Activated B cell treated with CpG ODN at 0.5 μM for 24 hours (primary cell): ENCODE results near the gene EVI2B. TPM values are rescaled to one million over a fixed set of nuclear protein-coding genes. Genes with fewer than 3 reads are reported as not detected.

Source experiments
- ATAC-seq: fragments of 200-7000 bp; cut with Tn5 transposase; one replicate; pipeline ENCODE4 v1.10.0; 2021; ENCODE audit warnings: low read depth, mild to moderate bottlenecking, moderate library complexity
- CTCF ChIA-PET: fragments of 350-600 bp; sonication (Branson Sonifier 250); formaldehyde crosslinking; loops from one replicate; lab custom pipeline; 2021; ENCODE audit warnings: antibody characterized with exemption; lab: Charles Lee
- POLR2A ChIA-PET: fragments of 350-600 bp; sonication (Branson Sonifier 250); formaldehyde crosslinking; loops from one replicate; lab custom pipeline; 2021; ENCODE audit warnings: antibody characterized with exemption; lab: Charles Lee
- DNase-seq: peaks from one replicate; pipeline ENCODE4 v3.0.0; 2022
- H3K27ac Mint-ChIP-seq: one replicate; pipeline ENCODE4 v1.8.0; 2020; ENCODE audit warnings: mixed read lengths
- H3K27me3 Mint-ChIP-seq: one replicate; pipeline ENCODE4 v1.8.0; 2021; ENCODE audit warnings: mixed read lengths
- H3K36me3 Mint-ChIP-seq: one replicate; pipeline ENCODE4 v1.8.0; 2021; ENCODE audit warnings: low read depth, mixed read lengths
- H3K4me1 Mint-ChIP-seq: one replicate; pipeline ENCODE4 v1.8.0; 2021; ENCODE audit warnings: mixed read lengths
- H3K4me3 Mint-ChIP-seq: one replicate; pipeline ENCODE4 v1.8.0; 2020; ENCODE audit warnings: mild to moderate bottlenecking, mixed read lengths
- H3K9me3 Mint-ChIP-seq: one replicate; pipeline ENCODE4 v1.8.0; 2020; ENCODE audit warnings: mixed read lengths
- intact Hi-C: fragments of 100-400 bp; cut with micrococcal nuclease; formaldehyde crosslinking; loops from one replicate; pipeline ENCODE4 v1.15.1; 2024
- total RNA-seq: library from RNA; stranded (reverse); gene quantifications from 2 replicates; pipeline ENCODE4 v1.2.3, GENCODE V29; 2022
- TF ChIP-seq, protein P1 (sequence below): fragments of 200-600 bp; IDR thresholded peaks from one replicate; pipeline ENCODE4 v1.8.0; 2022; ENCODE audit warnings: antibody characterized with exemption, mild to moderate bottlenecking

The EVI2B gene
- total RNA-seq, 1 donor from 2014 or later = 111 TPM

DNA sequence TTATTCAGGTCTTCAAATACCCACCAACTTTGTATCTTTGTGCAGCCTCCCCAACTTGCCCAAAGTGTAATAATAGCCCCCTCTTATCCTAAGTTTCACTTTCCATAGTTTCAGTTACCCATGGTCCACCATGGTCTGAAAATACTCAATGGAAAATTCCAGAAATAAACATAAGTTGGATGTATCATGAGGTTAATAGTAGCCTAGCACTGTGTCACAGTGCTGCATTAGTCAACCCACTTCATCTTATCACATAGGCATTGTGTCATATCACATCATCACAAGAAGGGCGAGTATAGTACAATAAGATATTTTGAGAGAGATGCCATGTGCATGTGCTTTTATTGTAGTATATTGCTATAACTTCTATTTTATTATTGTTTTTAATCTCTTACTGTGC lies 38.7 kb downstream of the EVI2B start:
- intact Hi-C loops = no loop called here
- ATAC-seq (no peak), DNase-seq (no peak)
- H3K27ac Mint-ChIP-seq = no peak overlapping the region
- ChIA-PET POLR2A (no interaction called here), CTCF (no interaction called here)
- TF ChIP-seq, protein P1, sequence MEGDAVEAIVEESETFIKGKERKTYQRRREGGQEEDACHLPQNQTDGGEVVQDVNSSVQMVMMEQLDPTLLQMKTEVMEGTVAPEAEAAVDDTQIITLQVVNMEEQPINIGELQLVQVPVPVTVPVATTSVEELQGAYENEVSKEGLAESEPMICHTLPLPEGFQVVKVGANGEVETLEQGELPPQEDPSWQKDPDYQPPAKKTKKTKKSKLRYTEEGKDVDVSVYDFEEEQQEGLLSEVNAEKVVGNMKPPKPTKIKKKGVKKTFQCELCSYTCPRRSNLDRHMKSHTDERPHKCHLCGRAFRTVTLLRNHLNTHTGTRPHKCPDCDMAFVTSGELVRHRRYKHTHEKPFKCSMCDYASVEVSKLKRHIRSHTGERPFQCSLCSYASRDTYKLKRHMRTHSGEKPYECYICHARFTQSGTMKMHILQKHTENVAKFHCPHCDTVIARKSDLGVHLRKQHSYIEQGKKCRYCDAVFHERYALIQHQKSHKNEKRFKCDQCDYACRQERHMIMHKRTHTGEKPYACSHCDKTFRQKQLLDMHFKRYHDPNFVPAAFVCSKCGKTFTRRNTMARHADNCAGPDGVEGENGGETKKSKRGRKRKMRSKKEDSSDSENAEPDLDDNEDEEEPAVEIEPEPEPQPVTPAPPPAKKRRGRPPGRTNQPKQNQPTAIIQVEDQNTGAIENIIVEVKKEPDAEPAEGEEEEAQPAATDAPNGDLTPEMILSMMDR = no peak
- no peaks in the 10 kb centered on the region for H3K4me1 Mint-ChIP-seq
- no peaks in the 10 kb centered on the region for H3K27me3 Mint-ChIP-seq
- H3K4me3 Mint-ChIP-seq = no peak overlapping the region
- peaks cover 5% of the 10 kb centered on the region for H3K36me3 Mint-ChIP-seq
- H3K9me3 Mint-ChIP-seq = no peaks in the 10 kb centered on the region

DNA sequence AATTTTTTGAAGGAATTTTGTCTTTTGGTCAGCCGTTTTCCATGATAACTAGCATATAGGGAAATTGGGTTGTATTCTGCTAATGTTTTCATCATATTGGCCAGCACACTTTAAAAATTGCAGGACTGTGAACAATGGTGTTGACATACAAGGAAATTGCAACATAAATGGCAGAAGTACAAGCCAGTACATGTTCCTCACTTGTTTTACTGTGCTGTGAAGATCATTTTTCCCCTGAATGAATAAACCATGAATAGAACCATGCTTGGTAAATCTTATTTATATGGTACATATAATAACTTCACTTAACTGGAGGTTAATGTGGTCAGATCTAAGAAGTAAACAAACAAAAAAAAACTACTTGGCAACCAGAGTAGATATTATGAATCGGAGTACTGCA lies 39.6 kb downstream of the EVI2B start:
- Mint-ChIP-seq H3K4me1 (no peaks in the 10 kb centered on the region), H3K27ac (no peak overlapping the region), H3K27me3 (no peaks in the 10 kb centered on the region), H3K36me3 (peaks cover 10% of the 10 kb centered on the region), H3K9me3 (no peaks in the 10 kb centered on the region), H3K4me3 (no peak overlapping the region)
- intact Hi-C loops = no loop called here
- ATAC-seq (no peak), DNase-seq (no peak)
- POLR2A ChIA-PET = no interaction called here
- TF ChIP-seq, protein P1 = no peak
- CTCF ChIA-PET = no interaction called here

DNA sequence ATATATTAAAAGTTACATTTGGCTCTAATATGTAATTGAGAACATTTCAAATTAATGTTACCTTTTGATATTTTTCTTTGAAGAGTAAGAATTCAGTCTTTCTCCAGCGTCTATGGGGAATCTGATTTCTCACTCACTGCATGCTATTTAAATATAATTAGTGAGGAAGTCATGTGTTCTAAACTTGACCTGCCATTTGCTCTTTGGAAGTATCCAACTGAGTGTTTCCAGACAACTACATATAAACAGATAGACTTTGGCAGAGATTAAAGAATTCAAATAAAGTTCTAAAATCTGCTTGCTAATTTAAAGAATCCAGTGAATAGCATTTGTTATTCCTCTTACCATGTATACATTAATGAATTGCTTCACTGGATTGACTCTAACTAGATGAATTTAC lies 40.3 kb downstream of the EVI2B start:
- Mint-ChIP-seq H3K9me3 (no peaks in the 10 kb centered on the region), H3K4me1 (no peaks in the 10 kb centered on the region), H3K27ac (no peak overlapping the region), H3K4me3 (no peak overlapping the region), H3K36me3 (peaks cover 14% of the 10 kb centered on the region), H3K27me3 (no peaks in the 10 kb centered on the region)
- TF ChIP-seq, protein P1 = no peak
- intact Hi-C loops = no loop called here
- CTCF ChIA-PET = no interaction called here
- POLR2A ChIA-PET = interaction anchor here (0.6 kb wide), 1 partner anchor 74 kb away, joined by 3 read pairs; no protein-coding TSS in a partner anchor
- DNase-seq (no peak), ATAC-seq (no peak)

DNA sequence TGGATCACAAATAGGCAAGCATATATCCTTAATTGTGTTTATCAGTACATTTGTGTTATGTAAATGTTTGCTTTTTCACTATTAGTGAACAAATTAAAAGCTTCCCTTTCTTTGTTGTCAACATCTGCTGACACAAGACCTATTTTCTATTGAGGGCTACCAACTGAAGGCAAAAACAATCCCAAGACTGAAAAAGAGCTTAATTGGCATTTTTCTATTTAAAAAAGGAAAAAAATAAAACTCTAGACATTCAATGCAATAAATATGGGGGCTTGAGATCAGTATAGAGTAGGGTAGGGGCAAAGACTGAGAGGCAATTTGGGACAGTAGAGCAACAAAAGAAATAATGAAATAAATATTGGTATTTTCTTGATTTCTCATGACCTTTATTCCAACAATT lies 41.1 kb downstream of the EVI2B start:
- no peak overlapping the region for H3K27ac Mint-ChIP-seq
- no peaks in the 10 kb centered on the region for H3K27me3 Mint-ChIP-seq
- no peak overlapping the region for H3K4me3 Mint-ChIP-seq
- no peak for ATAC-seq
- no peaks in the 10 kb centered on the region for H3K4me1 Mint-ChIP-seq
- peaks cover 17% of the 10 kb centered on the region for H3K36me3 Mint-ChIP-seq
- ChIA-PET POLR2A (interaction anchor here (0.6 kb wide), 1 partner anchor 73 kb away, joined by 3 read pairs; no protein-coding TSS in a partner anchor), CTCF (no interaction called here)
- no peak for DNase-seq
- TF ChIP-seq, protein P1 = no peak
- H3K9me3 Mint-ChIP-seq = no peaks in the 10 kb centered on the region
- intact Hi-C loops = no loop called here

DNA sequence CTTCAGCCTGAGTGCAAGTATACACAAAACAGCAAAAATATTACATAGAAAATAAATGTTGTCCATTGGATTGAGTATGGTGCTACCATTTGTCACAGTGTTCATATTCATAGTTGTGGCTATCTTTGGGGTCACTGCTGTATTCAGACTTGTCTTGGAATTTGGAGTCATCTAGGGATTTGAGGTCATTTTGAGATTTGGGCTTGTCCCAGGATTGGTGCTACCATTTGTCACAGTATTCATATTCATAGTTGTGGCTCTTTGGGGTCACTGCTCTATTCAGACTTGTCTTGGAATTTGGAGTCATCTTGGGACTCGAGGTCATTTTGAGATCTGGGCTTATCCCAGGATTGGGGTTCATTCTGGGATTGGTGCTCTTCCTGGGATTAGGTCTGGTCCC lies 41.6 kb downstream of the EVI2B start:
- Mint-ChIP-seq H3K36me3 (peaks cover 19% of the 10 kb centered on the region), H3K4me1 (no peaks in the 10 kb centered on the region), H3K9me3 (no peaks in the 10 kb centered on the region), H3K4me3 (no peak overlapping the region), H3K27me3 (no peaks in the 10 kb centered on the region), H3K27ac (no peak overlapping the region)
- POLR2A ChIA-PET = no interaction called here
- CTCF ChIA-PET = no interaction called here
- TF ChIP-seq, protein P1 = no peak
- DNase-seq (no peak), ATAC-seq (no peak)
- intact Hi-C loops = no loop called here
